ENCODE data around the gene NGRN. TPM values are rescaled to one million over a fixed set of nuclear protein-coding genes. Genes with fewer than 3 reads are reported as not detected.
A peak's percentile ranks its signal among the peaks of the same experiment; 100 is the strongest.

The NGRN gene
- total and polyA plus RNA-seq, 7 donors, result 188 to 298 (median 212) TPM

DNA sequence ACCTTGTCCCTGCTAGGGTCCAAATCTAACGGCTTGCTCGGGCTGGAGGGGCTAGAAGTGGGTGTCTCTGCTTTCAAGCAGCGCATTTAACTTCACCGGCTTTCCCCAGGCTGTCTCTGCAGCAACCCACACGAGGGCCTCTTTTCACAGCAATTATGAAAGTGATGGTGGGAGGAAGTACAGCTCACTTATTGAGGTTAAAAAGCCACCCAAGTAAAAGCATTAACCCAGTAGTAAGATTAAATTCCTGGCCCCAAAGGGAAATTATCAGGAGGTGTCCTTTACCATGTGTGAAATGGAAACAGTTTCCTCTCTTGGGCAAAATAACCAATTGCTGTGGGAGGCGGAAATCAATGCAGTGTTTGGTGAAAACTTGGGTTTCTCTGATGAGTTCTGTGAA is 41.1 kb downstream of the NGRN start:
- H3K27me3 ChIP-seq (ENCODE audit: insufficient read depth in 3 of 3, low read length in 2 of 3), result no peaks in the 10 kb centered on the region
- ATAC-seq (no peak), DNase-seq (no peak)
- TF ChIP-seq, protein P1, sequence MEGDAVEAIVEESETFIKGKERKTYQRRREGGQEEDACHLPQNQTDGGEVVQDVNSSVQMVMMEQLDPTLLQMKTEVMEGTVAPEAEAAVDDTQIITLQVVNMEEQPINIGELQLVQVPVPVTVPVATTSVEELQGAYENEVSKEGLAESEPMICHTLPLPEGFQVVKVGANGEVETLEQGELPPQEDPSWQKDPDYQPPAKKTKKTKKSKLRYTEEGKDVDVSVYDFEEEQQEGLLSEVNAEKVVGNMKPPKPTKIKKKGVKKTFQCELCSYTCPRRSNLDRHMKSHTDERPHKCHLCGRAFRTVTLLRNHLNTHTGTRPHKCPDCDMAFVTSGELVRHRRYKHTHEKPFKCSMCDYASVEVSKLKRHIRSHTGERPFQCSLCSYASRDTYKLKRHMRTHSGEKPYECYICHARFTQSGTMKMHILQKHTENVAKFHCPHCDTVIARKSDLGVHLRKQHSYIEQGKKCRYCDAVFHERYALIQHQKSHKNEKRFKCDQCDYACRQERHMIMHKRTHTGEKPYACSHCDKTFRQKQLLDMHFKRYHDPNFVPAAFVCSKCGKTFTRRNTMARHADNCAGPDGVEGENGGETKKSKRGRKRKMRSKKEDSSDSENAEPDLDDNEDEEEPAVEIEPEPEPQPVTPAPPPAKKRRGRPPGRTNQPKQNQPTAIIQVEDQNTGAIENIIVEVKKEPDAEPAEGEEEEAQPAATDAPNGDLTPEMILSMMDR (IDR thresholded peaks at IDR 0.05), result no peak
- no peaks in the 10 kb centered on the region for H3K9me3 ChIP-seq
- H3K4me3 ChIP-seq, result no peak overlapping the region
- H3K4me1 ChIP-seq, result no peaks in the 10 kb centered on the region
- no peaks in the 10 kb centered on the region for H3K36me3 ChIP-seq (ENCODE audit: insufficient read depth in 1 of 2, low read depth in 1 of 2)
- no peak overlapping the region for H3K27ac ChIP-seq
- WGBS, 3 donors, result 51 to 58% (median 55%) methylated on average over 6 of the region's 6 CpGs
- intact Hi-C loops (cut with DNase I), result no loop called here

DNA sequence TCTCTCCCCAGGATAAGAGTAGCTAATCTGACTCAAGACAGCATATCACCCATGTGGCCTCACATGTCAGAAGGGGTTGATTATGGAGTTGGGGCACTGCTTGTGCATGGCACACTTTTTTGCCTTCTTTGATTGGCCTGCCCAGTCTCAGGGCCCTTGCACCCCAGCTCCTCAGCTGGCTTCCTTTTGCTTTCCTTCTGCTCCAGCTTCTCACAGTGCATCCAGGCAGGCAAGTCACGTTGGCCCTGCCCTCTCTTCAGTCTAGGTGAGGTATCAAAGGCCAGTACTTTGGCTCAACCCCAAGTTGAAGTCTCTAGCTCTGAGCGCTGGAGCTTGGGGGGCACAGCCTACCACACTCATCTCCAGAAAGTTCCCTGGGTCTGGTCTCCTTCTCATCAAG is 42.2 kb downstream of the NGRN start:
- TF ChIP-seq, protein P1 (IDR thresholded peaks at IDR 0.05), result no peak
- DNase-seq, result no peak
- intact Hi-C loops (cut with DNase I), result no loop called here
- Histone ChIP-seq H3K4me1 (no peaks in the 10 kb centered on the region), H3K9me3 (no peaks in the 10 kb centered on the region), H3K36me3 (ENCODE audit: insufficient read depth in 1 of 2, low read depth in 1 of 2) (no peaks in the 10 kb centered on the region), H3K4me3 (no peak overlapping the region), H3K27me3 (ENCODE audit: insufficient read depth in 3 of 3, low read length in 2 of 3) (no peaks in the 10 kb centered on the region), H3K27ac (no peak overlapping the region)
- ATAC-seq, result no peak
- 76 to 90% (median 86%) methylated on average over 2 of the region's 2 CpGs for WGBS, 3 donors

DNA sequence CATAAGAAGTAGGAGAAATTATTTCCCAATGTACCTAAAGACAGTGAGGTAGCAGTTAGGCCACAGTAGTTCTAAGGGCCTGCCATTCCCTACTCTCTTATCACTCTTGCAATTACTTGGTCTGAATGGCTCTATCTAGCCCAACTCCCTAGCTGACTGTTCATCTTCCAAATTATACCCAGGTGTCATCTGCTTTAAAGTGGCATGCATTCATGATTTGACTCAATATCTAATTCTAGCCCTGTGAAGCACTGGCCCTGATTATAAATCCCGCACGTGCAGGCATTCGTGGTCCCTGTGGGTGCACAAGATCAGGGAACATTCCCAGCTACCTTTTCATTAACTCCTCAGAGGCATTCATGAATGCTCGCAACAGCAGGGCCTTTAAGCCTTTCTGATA is 43.5 kb downstream of the NGRN start:
- Histone ChIP-seq H3K4me3 (no peak overlapping the region), H3K27ac (peak overlapping the region; percentile 6), H3K27me3 (ENCODE audit: insufficient read depth in 3 of 3, low read length in 2 of 3) (no peaks in the 10 kb centered on the region), H3K4me1 (no peaks in the 10 kb centered on the region), H3K36me3 (ENCODE audit: insufficient read depth in 1 of 2, low read depth in 1 of 2) (no peaks in the 10 kb centered on the region), H3K9me3 (no peaks in the 10 kb centered on the region)
- DNase-seq (no peak), ATAC-seq (peak in 3 of 4 donors; percentile 81 to 88 (median 88))
- WGBS, 3 donors, result 59 to 74% (median 61%) methylated on average over 4 of the region's 4 CpGs
- intact Hi-C loops (cut with DNase I), result no loop called here
- TF ChIP-seq, protein P1 (IDR thresholded peaks at IDR 0.05), result no peak

DNA sequence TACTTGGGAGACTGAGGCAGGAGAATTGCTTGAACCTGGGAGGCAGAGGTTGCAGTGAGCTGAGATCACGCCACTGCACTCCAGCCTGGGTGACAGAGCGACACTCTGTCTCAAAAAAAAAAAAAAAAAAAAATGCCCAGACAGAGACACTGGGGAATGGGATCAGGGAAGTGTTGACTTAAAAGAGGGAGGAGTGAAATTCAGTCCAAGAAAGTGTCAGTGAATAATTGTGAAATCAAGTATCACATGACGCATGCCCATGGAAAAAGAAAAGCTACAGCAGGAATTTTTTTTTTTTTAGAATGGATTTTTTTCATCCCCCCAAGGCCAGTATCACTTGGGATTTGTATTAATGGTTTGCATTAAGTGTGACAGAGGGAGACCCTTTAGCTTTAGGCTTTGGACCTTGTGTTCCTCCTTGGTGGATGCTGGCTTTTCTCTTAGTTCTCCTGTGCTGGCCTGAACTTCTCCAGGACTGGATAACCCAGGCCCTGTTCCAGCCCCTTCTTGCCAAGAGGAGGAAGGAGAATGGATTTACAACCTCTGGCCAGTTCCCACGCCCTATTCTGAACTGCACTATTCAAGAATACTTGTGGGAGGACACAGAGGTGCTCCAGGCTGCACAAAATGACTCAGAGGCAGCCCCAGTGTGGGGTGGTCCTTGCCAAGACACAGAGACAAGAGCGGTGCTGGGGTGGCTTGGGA is 50.0 kb downstream of the NGRN start:
- WGBS, 3 donors, result 16 to 29% (median 26%) methylated on average over 4 to 5 of the region's 5 CpGs
- peak overlapping the region; percentile 56 for H3K27ac ChIP-seq
- intact Hi-C loops (cut with DNase I), result loop anchor here in 1 of 2 donors (5.0 kb wide), 1 partner anchor 567 kb away; the partner anchor contains the start of gene FES
- no peaks in the 10 kb centered on the region for H3K27me3 ChIP-seq (ENCODE audit: insufficient read depth in 3 of 3, low read length in 2 of 3)
- H3K4me3 ChIP-seq, result no peak overlapping the region
- H3K9me3 ChIP-seq, result no peaks in the 10 kb centered on the region
- DNase-seq (peak; percentile 68 to 86), ATAC-seq (peak; percentile 80 to 87 (median 84))
- H3K36me3 ChIP-seq (ENCODE audit: insufficient read depth in 1 of 2, low read depth in 1 of 2), result no peaks in the 10 kb centered on the region
- TF ChIP-seq, protein P1 (IDR thresholded peaks at IDR 0.05), result no peak
- peaks cover 20% of the 10 kb centered on the region for H3K4me1 ChIP-seq

Measured in psoas muscle (tissue), 8 donors.